ENCODE data around the gene STIMATE. TPM values are rescaled to one million over a fixed set of nuclear protein-coding genes. Genes with fewer than 3 reads are reported as not detected.

STIMATE gene
- total and polyA plus RNA-seq, 9 of the 15 experiments (the other 6 are each of a cell fraction or from before 2014, with no cell fraction given) = 0.14 to 7.7 (median 4.9) TPM

DNA sequence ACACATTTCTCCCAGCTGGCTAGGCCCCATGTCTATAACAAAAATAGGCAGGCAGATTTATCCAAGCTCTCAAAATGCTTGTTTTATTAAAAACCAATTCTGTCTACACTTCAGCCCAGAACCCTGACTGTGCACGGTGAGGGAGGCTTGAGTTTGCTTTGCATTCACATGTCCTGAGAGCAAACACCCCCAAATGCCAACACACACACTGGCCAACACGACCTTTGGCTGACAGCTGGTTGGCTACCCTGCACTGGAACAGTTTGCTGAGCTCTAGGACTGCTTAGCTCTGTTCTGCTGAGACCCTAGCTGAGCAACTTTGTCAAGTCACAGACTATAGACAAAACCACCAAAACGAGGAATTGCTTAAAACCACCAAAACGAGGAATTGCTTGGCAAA is 3.6 kb downstream of the STIMATE start:
- WGBS (ENCODE audit: insufficient coverage, low coverage, missing lambda C conversion rate) = 36% methylated on average over 4 of the region's 4 CpGs
- POLR2A ChIA-PET = interaction anchor here (1.0 to 2.5 kb wide), 3 partner anchors 12 to 20 kb away, joined by 4 to 11 read pairs (median 4); no protein-coding TSS in a partner anchor
- no peak overlapping the region for H3K9ac ChIP-seq (ENCODE audit: insufficient read depth in 1 of 2, low read depth in 2 of 2, low read length in 2 of 2)
- in situ Hi-C loops (cut with MboI) = no loop called here
- no peaks in the 10 kb centered on the region for H3K79me2 ChIP-seq (ENCODE audit: control insufficient read depth, insufficient read depth, low read length)
- no peak overlapping the region for H3K4me2 ChIP-seq (ENCODE audit: insufficient read depth, low read length)
- no peak overlapping the region for H3K4me3 ChIP-seq
- no peak overlapping the region for H2AFZ ChIP-seq (ENCODE audit: low read depth, low read length)
- TF ChIP-seq, protein P1, sequence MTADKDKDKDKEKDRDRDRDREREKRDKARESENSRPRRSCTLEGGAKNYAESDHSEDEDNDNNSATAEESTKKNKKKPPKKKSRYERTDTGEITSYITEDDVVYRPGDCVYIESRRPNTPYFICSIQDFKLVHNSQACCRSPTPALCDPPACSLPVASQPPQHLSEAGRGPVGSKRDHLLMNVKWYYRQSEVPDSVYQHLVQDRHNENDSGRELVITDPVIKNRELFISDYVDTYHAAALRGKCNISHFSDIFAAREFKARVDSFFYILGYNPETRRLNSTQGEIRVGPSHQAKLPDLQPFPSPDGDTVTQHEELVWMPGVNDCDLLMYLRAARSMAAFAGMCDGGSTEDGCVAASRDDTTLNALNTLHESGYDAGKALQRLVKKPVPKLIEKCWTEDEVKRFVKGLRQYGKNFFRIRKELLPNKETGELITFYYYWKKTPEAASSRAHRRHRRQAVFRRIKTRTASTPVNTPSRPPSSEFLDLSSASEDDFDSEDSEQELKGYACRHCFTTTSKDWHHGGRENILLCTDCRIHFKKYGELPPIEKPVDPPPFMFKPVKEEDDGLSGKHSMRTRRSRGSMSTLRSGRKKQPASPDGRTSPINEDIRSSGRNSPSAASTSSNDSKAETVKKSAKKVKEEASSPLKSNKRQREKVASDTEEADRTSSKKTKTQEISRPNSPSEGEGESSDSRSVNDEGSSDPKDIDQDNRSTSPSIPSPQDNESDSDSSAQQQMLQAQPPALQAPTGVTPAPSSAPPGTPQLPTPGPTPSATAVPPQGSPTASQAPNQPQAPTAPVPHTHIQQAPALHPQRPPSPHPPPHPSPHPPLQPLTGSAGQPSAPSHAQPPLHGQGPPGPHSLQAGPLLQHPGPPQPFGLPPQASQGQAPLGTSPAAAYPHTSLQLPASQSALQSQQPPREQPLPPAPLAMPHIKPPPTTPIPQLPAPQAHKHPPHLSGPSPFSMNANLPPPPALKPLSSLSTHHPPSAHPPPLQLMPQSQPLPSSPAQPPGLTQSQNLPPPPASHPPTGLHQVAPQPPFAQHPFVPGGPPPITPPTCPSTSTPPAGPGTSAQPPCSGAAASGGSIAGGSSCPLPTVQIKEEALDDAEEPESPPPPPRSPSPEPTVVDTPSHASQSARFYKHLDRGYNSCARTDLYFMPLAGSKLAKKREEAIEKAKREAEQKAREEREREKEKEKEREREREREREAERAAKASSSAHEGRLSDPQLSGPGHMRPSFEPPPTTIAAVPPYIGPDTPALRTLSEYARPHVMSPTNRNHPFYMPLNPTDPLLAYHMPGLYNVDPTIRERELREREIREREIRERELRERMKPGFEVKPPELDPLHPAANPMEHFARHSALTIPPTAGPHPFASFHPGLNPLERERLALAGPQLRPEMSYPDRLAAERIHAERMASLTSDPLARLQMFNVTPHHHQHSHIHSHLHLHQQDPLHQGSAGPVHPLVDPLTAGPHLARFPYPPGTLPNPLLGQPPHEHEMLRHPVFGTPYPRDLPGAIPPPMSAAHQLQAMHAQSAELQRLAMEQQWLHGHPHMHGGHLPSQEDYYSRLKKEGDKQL (CRISPR knock-in tag; IDR thresholded peaks at IDR 0.05; ENCODE audit: borderline replicate concordance) = no peak
- TF ChIP-seq HSF4 (CRISPR knock-in tag; IDR thresholded peaks at IDR 0.05; ENCODE audit: borderline replicate concordance) (no peak), L3MBTL2 (IDR thresholded peaks at IDR 0.05) (no peak), ZNF217 (CRISPR knock-in tag; IDR thresholded peaks at IDR 0.05) (no peak)
- TF ChIP-seq, protein P2, sequence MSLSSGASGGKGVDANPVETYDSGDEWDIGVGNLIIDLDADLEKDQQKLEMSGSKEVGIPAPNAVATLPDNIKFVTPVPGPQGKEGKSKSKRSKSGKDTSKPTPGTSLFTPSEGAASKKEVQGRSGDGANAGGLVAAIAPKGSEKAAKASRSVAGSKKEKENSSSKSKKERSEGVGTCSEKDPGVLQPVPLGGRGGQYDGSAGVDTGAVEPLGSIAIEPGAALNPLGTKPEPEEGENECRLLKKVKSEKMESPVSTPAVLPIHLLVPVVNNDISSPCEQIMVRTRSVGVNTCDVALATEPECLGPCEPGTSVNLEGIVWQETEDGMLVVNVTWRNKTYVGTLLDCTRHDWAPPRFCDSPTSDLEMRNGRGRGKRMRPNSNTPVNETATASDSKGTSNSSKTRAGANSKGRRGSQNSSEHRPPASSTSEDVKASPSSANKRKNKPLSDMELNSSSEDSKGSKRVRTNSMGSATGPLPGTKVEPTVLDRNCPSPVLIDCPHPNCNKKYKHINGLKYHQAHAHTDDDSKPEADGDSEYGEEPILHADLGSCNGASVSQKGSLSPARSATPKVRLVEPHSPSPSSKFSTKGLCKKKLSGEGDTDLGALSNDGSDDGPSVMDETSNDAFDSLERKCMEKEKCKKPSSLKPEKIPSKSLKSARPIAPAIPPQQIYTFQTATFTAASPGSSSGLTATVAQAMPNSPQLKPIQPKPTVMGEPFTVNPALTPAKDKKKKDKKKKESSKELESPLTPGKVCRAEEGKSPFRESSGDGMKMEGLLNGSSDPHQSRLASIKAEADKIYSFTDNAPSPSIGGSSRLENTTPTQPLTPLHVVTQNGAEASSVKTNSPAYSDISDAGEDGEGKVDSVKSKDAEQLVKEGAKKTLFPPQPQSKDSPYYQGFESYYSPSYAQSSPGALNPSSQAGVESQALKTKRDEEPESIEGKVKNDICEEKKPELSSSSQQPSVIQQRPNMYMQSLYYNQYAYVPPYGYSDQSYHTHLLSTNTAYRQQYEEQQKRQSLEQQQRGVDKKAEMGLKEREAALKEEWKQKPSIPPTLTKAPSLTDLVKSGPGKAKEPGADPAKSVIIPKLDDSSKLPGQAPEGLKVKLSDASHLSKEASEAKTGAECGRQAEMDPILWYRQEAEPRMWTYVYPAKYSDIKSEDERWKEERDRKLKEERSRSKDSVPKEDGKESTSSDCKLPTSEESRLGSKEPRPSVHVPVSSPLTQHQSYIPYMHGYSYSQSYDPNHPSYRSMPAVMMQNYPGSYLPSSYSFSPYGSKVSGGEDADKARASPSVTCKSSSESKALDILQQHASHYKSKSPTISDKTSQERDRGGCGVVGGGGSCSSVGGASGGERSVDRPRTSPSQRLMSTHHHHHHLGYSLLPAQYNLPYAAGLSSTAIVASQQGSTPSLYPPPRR (CRISPR knock-in tag; IDR thresholded peaks at IDR 0.05; ENCODE audit: borderline replicate concordance) = no peak
- TF ChIP-seq, protein P3, sequence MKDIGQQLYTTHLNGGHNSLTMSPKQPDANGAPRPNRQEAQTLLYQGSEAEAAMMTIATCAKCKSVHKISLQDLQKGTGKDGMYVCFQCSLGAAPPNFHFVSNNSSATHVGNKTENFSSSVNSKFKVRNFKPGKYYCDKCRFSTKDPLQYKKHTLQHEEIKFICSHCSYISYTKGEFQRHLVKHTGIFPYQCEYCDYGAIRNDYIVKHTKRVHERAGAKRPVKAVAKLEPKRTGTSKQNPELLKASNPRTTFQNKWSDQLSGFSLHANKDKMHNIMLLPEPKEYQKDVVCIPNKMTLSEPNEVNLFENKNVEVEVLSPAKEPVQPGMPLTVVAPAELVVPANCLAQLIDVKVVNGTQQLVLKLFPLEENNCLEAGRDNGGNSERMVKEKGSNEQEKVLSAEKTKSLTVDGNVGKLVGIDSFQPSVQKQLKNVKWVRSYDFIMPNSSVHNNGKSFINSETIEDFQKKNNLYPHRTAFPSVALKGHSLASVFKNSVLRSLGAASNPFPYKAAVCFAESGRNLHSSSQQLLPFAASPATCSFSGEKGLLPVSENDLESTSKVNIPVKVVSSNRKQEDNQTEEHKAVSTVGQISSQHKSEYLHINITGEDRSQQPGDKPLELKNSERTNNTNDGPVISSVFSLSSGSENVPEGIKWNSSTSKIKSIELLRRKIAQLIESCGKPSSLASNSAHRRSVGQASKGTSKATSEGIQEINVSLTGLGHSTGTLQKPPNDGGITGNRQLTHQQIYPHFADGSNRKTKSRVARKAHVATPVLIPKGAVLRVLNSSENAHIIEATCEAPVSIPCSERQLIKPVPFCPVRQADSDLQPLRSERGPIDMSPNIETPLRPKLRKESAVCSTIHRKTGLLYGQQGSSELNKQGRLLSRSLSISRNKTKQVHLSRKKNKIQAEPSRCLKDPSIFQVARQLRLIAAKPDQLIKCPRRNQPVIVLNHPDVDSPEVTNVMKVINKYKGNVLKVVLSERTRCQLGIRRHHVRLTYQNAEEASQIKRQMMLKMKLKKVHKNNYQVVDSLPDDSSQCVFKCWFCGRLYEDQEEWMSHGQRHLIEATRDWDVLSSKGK (CRISPR knock-in tag; IDR thresholded peaks at IDR 0.05) = no peak
- no peaks in the 10 kb centered on the region for H3K9me3 ChIP-seq (replicated peaks; ENCODE audit: control insufficient read depth, insufficient read depth, low read depth, low read length)
- peaks cover 7 to 14% of the 10 kb centered on the region in 2 experiments; a peak in 4 of 5 replicates for H3K4me1 ChIP-seq (replicated peaks in 1 of 2; ENCODE audit: control insufficient read depth in 2 of 2, insufficient read depth in 2 of 2, low read length in 2 of 2)
- no peak for DNase-seq (ENCODE audit: extremely low read depth in 1 of 4, low spot score in 3 of 4)
- CTCF ChIA-PET (ENCODE audit: low intra/inter-chr PET ratio) = no interaction called here
- H3K9me1 ChIP-seq (ENCODE audit: control insufficient read depth, insufficient read depth, low read length) = no peaks in the 10 kb centered on the region
- FAIRE-seq = no peak
- no TSS peak for BruUV-seq (replicated peaks)
- H3K27me3 ChIP-seq (ENCODE audit: control insufficient read depth in 2 of 2, insufficient read depth in 2 of 2, low read length in 2 of 2) = no peaks in the 10 kb centered on the region
- no peak for ATAC-seq
- H3K36me3 ChIP-seq (ENCODE audit: control insufficient read depth, insufficient read depth, low read length) = no peaks in the 10 kb centered on the region
- intact Hi-C loops (cut with micrococcal nuclease) = no loop called here
- H3K27ac ChIP-seq (ENCODE audit: extremely low read depth, low read depth, low read length) = no peak overlapping the region
- no peaks in the 10 kb centered on the region for H4K20me1 ChIP-seq (replicated peaks; ENCODE audit: control insufficient read depth, insufficient read depth, low read length)

All from K562 (cell line).